H4 (cell line): ENCODE measurements around the gene PPP1R13B. TPM values are rescaled to one million over a fixed set of nuclear protein-coding genes. Genes with fewer than 3 reads are reported as not detected.
"Not testable (repeated sequence)": the region's sequence is repeated elsewhere in the genome, so short reads cannot be mapped to it uniquely, and the experiment has no call there.

Experiments
- DNase-seq: peaks from one replicate; pipeline ENCODE4 v3.0.0-alpha.2; 2015; ENCODE audit warnings: low spot score
- total RNA-seq: library from RNA; depleted of rRNA; stranded (reverse); fragments of >200 nt; shearing (Covaris generic); gene quantifications from 2 replicates; pipeline ENCODE4 v1.2.3, GENCODE V29; 2014

Gene PPP1R13B
- total RNA-seq, 1 experiment from 2014 or later = 2.9 TPM

DNA sequence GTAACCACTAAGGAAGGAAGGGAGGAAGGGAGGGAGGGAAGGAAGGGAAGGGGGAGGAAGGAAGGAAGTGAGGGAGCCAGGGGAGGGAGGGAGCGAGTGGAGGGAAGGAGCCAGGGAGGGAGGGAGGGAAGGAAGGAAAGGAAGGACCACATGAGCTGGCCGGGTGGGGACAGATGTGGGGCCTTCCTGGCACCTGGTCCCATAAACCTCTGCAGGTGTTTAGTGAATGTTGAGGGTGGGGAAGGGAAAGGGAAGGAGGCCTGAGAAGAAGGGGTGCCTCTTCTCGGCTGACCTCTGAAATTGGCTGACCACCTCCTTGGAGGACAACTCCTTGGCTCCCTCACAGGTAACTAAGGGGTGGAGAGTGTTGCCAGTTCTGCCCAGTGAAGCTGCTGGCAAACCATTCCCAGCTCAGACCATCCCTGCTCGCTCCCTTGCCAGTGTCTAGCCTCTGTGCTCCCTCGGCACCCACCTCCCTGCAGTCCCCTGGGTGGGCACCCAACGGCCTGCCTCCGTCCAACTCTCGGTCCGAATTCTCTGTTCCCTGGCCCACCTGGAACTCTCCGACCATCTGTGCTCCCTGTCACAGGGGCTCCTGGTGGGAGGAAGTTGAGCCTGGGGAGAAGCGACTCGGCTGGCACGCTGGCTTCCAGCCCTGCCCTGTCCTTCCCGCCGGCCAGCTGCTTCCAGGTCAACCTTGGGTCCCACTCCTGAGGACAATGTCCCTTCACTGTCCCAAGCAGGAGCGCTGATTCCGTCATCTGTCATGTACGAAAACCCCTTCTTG, 12.2 kb upstream of the PPP1R13B start:
- no peak for DNase-seq

DNA sequence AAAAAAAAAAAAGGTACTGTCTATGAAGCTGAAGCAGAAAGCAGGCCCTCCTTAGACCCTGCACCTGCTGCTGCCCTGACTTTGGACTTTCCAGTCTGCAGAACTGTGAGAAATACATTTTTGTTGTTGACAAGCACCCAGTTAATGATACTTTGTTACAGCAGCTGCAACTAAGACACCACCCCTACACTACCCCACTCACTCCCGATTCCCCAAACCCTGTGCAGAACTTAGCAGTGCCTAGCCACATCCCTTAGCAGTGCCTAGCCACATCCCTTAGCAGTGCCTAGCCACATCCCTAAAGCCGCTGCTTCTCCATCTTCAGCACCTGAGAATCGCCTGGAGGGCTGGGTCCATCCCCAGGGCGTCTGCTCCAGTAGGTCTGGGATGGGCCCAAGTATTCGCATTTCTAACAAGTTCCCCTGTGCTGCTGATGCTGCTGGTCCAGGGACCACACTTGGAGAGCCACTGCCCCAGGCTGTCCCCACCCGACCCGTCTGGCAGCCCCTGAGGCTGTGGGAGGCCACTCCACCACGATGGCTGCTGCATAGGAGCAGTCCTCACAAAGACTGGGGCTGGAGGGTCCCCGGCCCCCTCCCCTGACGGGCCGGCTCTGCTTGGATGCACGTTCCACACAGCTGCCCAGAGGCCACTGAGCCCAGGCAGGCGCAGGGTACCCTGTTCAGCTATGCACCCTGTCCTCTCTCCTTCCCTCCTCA, 10.8 kb upstream of the PPP1R13B start:
- DNase-seq = no peak

DNA sequence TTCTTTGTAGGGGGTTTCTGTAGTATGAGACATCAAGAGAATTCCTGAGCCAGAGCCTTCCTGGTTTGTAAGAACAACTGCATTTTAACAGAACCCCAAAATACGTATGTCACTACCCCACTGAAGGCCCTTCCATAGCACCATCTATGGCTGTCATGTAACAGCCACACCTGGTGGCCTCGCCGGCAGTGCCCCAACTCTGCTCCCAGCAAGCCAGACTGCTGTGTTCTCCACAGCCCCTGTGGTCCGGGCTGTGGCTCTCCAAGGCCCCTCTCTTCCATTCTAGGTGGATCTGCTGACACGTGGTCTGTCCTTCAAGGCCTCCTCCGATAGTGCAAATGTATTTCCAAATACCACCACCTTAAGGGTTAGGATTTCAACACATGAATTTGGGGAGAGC, 9.9 kb upstream of the PPP1R13B start:
- no peak for DNase-seq

DNA sequence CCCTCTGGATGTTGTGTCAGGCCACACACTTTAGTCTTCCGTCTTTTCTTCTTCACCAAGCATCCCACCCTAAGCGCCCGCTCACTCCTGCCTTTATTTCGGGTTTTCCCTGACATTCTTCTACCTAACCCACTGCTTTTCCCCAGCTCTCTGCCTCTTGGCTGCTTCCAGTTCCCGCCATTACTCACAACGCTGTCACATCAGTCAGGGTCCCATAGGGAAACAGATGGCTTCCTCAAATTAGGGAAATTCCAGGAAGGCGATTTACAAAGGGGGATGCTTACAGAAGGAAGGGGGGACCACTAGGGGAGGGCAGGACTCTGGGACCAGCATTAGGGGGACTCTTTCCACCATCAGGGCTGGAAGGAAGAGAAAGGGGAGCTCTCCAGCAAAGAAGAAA, 9.2 kb upstream of the PPP1R13B start:
- DNase-seq = no peak

DNA sequence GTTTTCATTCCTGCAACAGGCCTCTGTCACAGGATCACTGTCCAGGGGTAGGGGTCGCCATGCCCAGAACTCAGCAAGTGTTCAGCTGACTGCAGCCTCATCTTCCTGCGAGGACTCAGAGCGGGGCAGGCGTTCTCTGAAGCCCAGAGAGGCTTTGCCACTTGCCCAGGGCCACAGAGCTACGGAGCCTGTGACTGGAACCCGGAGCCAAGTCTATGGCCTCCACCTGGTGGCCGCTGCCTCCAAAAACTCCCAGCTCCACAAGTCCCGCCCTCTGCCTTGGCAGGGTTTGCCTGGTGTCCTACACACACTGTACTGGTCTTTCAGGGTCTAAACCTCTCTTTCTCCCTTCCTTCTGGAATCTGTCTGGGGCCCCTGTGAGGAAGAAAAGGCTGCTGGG, 8.7 kb upstream of the PPP1R13B start:
- DNase-seq = no peak

DNA sequence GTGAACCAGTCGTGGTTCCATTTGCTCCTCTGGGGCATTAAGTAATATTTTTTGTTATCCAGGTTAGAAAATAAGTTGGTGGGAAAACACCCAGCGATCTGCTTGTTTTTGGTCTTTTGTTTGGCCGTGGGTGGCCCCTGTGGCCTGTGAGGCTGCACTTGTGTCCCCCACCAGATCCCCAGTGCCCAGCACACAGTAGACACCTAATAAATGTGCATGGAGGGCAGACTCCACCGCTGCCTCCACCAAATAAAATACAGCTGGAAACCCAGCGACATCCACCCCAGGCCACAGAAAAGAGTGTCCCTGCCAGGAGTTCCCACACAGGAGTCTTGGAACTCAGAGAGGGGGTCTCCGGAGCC, 8.3 kb upstream of the PPP1R13B start:
- DNase-seq = no peak

DNA sequence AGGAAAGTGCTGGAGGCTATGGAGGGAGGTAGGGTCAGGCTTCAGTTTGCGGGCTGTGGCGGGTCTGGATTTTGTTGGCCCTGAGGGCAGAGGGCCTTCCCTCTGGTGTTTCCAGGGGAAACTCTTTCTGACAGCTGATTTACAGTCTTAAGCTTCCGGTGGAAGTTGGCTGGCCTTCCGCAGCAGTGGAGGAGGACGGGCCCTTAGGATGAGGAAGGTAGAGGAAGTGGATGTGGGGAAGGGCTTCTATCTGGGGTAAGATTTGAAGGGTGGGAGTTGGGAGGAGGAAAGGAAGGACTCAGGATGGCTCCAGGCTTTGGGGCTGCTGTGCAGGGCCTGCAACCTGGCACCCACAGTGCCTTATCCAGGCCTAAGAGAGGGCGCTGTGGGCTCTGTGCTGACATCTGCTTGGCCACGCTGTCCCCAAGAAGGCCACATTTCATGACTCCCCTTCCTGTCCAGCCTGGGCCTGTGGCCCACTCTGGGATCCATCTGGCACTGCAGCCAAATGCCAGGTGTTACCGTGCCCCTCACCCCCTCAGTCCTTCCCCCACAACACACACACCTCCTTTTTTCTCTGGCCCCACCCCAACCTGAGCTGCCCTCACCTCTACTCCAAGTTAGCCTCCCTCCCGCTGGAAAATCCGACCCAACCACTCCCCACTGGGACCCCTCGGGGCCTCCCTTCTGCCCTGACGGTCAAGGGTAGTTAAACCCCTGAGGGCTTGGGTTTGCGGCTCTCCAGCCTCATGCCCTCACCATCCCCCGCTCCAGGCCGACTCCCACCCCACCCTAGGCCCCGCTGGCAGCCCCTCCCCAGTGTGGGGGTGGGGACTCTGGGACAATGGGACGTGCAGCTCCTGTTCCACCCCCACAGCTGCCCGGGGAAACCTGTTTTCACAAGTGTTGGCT, 7.7 kb upstream of the PPP1R13B start:
- no peak for DNase-seq

DNA sequence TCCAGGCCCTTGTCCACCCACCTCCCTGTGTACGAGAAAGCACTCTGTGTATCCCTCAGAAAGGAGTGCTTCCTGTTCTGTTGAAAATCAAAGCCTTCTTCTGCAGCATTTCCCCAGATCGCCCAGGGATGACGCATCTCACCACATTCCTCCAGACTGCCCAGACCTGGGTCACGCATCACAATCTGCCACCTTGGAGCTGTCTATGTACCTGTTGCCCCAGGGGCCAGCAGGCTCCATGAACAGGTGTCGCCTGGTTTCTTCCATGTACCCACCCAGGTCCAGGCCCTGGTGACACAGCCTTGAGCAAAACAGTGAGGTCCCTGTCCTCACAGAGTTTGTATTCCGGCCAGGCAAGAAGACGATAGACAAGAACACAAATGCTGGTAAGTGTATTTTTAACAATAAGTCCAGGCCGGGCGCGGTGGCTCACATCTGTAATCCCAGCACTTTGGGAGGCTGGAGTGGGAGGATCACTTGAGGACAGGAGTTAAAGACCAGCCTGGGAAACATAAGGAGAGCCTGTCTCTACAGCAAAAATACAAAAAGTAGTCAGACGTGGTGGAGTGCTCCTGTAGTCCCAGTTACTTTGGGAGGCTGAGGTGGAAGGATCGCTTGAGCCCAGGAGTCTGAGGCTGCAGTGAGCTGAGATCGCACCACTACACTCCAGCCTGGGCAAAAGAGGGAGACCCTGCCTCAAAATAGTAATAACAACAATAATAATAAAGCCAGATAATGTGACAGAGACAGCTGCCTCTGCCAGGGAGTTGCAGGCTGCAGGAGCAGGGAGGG, 6.8 kb upstream of the PPP1R13B start:
- DNase-seq = no peak

DNA sequence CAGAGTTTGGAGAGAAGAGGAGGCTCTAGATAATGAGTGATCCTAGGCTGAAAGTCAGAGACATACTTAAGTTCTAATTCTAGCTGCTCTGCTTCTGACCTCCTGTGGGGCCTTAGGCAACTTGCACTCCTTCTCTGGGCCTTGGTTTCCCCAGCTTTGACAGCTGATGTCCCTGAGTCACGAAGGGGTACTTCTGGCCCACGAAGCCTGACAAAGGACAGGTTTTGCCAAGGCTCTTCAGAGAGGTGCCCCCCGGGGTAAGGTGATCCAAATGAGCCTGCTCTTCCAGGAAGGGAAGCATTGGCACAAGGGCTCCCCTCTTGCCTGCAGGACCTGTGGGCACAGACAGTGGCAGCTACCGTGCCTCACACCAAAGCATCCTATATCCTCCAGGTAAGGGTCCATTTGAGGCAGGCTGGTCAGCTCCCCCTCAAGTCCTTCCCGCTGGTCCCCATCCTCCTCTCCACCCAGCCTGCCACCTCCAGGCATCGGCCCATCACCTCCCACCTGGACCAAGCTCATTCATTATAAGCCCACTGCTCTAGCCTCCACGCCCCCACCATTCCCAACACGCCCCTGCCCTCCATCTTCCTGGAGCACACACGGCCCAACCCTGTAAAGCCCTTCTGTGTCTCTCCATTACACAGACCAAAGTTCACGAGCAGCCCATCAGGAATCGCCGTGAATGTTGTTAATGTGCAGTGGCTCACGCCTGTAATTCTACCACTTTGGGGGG, 1.9 kb upstream of the PPP1R13B start:
- no peak for DNase-seq

DNA sequence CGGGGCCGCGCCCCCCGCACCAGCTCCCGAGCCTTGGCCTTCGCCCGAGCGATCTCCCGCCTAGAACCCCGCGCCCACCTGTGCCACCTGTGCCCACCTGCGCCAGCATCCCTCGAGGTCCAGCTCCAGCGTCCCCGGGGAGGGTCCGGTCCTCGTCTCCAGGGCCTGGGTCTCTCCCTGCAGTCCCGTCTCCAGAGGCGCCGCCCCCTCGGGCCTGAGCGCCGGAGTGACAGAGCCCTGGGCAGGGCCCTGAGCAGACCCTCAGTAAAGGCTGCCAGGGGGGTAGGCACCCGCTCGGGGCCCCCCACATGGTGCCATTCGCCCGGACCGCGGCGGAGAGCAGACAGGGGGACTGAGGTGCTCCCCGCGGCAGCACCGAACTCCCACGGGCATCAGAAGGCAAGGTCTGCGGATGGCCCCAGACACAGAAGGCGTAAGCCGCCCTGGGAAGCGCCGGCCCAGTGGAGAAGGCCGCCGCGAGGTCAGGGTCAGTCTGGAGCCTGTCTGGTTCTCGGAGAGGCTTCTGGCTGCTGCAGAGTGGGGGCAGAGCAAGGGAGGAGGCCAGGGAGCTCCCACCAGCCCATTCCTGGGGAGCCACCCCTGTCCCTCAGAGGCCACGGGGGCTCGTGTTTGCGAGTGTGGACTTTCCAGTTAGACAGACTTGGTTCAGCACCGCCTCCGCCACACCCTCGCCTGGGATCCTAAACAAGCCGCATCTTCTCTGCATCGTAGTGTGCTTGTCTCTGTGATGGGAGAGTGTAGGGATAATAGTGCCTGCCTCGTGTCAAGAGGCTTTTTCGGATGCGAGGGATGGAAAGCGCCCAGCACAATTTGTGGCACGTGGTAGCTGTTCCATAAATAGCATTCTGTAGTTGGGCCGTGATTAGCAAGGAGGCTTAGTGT, 1.1 kb upstream of the PPP1R13B start:
- no peak for DNase-seq

DNA sequence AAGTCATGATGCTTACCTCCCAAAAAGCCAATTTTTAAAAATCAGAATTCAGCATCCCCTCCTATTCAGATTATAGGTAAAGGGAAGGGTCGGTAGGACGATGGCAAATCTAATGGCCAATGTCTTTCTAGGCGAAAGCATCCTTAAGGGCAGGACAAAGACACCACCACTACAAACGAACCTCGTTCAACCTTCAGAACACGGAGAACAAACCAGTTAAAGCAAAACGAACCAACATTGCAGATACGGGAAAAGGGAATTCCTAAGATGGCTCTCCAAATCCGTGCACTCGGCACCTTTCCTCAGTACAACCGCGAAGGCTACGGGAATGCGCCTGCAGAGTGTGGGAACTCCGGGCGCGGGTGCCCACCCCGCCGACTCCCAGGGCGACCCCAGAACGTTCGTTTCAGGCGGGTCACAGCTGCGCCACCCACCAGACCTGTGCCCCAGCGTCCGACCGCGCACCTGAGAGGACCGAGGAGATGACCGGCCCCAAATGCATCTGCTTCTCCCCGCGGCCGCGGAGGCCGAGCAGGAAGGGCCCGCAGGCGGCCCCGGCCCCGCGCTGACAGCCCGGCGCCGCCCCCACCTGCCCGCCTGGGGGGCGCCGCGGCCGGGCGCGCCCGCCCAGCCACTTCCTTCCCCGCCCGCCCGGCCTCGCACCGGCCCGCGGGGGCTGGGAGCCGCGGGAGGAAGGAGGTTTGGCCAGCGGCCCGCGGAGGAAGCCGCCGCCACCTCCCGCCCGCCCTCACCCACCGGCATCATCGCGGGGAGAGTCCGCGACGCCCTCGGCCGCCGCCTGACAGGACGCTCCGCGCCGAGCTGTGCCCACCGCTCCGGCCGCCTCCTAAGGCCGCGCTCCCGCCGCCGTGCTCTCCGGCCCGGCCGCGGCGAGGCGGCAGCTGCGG, 578 bp downstream of the PPP1R13B start:
- DNase-seq = no peak

DNA sequence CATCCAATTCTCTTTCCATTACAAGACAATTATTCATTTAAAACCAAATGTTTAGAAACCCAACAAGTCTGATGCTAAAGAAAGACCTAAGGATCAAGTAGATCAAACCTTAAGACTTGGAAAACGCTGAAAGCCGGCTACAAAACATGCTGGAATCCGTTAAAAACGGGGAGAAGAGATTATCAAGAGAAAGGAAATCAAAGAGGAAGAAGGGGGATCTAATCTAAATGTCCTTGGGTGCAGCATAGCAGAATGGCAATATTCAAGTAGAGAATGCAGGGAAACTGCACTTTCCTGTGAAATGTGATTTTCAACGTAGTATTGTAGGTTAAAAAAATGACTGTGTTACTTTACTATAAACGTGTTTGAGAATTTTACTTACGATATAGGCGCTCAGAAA, 1.3 kb downstream of the PPP1R13B start:
- DNase-seq = no peak

DNA sequence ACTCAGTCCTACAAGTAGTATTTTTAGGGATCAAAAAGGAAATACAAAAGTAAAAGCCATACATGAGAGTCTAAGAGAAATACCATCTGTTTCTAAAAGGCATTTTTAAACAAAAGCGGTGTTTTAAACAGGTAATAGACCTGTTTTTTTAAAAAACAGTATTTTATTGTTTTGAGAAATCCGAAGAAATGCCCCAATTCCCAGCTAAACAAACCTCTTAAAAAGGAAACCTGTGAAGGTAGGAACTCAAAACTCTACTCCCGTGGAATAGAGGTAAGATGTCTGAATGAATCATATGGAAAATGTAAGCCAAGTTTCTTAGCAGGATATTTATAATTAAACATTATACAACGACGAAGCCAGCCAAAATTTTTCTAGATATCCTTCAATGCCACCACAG, 2.0 kb downstream of the PPP1R13B start:
- DNase-seq = no peak

DNA sequence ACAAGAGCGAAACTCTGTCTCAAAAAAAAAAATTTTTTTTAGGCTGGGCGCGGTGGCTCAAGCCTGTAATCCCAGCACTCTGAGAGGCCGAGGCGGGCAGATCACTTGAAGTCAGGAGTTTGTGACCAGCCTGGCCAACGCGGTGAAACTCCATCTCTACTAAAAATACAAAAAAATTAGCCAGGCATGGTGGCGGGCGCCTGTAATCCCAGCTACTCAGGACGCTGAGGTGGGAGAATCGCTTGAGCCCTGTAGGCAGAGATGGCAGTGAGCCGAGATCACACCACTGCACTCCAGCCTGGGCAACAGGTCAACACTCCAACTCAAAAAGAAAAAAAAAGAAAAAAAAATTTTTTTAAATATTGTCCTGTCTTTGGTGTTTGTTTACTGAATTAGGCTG, 6.1 kb downstream of the PPP1R13B start:
- DNase-seq = not testable (repeated sequence)

DNA sequence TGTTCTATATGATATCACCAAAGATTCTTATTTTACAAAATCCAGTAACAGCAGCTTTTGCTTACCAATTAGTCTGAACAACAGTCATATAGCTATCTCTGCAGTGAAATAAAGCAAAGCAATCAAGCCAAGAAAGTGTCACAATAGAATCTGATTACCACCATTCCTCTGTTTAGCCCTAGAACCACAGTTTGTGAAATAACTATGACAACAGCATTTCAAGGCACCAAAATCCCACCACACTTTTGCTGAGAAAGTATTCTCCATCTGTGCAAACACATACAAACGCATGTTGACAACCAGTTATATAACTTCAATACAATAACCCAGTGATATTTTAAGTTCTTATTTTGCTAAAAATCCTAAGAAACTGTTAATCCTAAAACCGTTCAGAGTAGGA, 7.4 kb downstream of the PPP1R13B start:
- no peak for DNase-seq

DNA sequence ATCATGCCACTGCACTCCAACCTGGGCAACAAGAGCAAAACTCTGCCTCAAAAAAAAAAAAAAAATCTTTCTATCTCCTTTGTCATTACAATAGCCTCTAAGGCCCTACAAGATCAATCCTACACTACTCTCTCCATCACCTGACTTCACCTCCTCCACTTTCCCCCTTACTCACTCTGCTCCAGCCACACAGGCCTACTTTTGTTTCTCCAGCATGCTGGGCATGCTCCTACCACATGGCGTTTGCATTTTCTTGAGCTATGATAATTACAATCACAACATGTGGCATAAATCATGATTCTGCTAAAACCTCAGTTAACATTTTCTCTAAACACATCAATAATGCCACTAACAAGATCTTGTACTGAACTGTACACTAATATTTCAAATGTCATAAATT, 7.8 kb downstream of the PPP1R13B start:
- DNase-seq = no peak

DNA sequence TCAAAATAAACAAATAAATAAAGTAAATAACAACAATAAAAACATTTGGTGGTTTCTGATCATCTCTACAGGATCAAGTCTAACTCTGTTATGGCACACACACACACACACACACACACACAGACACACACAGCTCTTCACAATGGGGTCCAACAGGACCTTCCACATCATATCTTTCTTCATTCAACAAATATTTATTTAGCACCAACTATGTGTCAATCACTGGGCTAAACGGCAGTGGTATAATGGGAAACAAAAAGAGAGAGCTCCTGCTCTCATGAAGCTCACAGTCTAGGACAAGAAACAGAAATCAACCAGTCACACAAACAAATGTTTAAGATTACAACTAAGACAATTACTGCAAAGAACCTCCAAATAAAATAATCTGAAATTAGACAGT, 9.3 kb downstream of the PPP1R13B start:
- DNase-seq = no peak

DNA sequence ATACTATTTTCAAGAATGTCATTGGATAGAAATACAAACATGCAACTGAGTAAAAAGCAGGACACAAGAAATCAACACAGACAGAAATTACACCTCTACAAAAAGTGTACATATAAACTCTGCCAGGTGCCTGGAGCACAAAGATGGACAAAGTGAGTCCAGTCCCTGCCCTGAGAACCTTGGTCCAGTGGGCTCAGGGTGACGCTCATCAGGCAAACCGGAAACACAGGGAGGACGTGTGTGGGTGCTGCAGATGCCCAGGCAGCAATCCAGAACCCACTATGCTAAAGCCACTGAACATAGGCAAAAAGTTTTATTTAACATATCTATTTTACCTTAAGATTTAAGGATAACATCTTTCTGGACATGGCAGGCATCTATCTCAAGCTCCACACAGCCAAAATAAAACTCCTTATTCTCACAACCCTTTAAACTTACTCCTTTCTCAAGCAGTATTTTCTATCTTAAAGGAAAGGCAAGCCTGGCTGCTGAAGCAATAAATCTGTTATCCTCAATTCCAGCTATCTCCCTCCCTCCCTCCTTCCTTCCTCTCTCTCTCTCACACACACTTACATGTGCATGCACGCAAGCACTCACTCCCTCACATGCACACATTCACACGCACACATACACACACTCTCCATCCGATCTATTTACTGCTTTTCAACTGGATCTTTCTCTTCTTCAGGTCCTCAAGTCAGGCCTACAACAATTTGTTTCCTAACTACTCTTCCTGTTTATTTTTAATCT, 10.2 kb downstream of the PPP1R13B start:
- no peak for DNase-seq
